ENCODE measurements around the gene CCDC88C. TPM values are rescaled to one million over a fixed set of nuclear protein-coding genes. Genes with fewer than 3 reads are reported as not detected.

Gene CCDC88C
- total and polyA plus RNA-seq, 2 experiments from 2014 or later = 23.6 to 60.7 TPM

GRCh38 chr14:91357272-91358024 lies 60.2 kb downstream of the CCDC88C start:
- H3K4me3 ChIP-seq = no peak overlapping the region

More at GRCh38 chr14:91357272-91358024, 60.2 kb downstream of the CCDC88C start:
- H3K27ac ChIP-seq (ENCODE audit: low read depth) = no peak overlapping the region
- no peaks in the 10 kb centered on the region for H3F3A ChIP-seq (replicated peaks; ENCODE audit: low read depth)
- peaks cover 10% of the 10 kb centered on the region for H3K4me1 ChIP-seq (ENCODE audit: insufficient read depth)
- H3K4me1 Mint-ChIP-seq = peaks cover 37% of the 10 kb centered on the region
- peaks cover 35% of the 10 kb centered on the region for H3K79me2 ChIP-seq (replicated peaks; ENCODE audit: insufficient read depth)
- H3K4me2 ChIP-seq = no peak overlapping the region
- H3K27me3 Mint-ChIP-seq (ENCODE audit: insufficient read depth, low read depth, poor library complexity) = peaks cover 11% of the 10 kb centered on the region
- no peak overlapping the region for H2AFZ ChIP-seq
- no peaks in the 10 kb centered on the region for H3K27me3 ChIP-seq (ENCODE audit: insufficient read depth)
- no peak for TF ChIP-seq ZNF462 (CRISPR knock-in tag; IDR thresholded peaks at IDR 0.05)
- TF ChIP-seq ZNF331 (CRISPR knock-in tag; IDR thresholded peaks at IDR 0.05; ENCODE audit: low read depth) = no peak
- TF ChIP-seq POLR2AphosphoS5 (IDR thresholded peaks at IDR 0.05; ENCODE audit: low read depth) = no peak
- no peak for TF ChIP-seq CTCF (conservative IDR thresholded peaks at IDR 0.05; ENCODE audit: low read depth in 2 of 2)
- TF ChIP-seq, protein P1, sequence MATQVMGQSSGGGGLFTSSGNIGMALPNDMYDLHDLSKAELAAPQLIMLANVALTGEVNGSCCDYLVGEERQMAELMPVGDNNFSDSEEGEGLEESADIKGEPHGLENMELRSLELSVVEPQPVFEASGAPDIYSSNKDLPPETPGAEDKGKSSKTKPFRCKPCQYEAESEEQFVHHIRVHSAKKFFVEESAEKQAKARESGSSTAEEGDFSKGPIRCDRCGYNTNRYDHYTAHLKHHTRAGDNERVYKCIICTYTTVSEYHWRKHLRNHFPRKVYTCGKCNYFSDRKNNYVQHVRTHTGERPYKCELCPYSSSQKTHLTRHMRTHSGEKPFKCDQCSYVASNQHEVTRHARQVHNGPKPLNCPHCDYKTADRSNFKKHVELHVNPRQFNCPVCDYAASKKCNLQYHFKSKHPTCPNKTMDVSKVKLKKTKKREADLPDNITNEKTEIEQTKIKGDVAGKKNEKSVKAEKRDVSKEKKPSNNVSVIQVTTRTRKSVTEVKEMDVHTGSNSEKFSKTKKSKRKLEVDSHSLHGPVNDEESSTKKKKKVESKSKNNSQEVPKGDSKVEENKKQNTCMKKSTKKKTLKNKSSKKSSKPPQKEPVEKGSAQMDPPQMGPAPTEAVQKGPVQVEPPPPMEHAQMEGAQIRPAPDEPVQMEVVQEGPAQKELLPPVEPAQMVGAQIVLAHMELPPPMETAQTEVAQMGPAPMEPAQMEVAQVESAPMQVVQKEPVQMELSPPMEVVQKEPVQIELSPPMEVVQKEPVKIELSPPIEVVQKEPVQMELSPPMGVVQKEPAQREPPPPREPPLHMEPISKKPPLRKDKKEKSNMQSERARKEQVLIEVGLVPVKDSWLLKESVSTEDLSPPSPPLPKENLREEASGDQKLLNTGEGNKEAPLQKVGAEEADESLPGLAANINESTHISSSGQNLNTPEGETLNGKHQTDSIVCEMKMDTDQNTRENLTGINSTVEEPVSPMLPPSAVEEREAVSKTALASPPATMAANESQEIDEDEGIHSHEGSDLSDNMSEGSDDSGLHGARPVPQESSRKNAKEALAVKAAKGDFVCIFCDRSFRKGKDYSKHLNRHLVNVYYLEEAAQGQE (IDR thresholded peaks at IDR 0.05; ENCODE audit: unreplicated experiment) = no peak
- no peak for TF ChIP-seq NANOG (IDR thresholded peaks at IDR 0.05; ENCODE audit: borderline replicate concordance)
- no peak for TF ChIP-seq CREB1 (CRISPR knock-in tag; IDR thresholded peaks at IDR 0.05; ENCODE audit: low read depth)
- no peak for TF ChIP-seq STAT1 (IDR thresholded peaks at IDR 0.05; ENCODE audit: unreplicated experiment)
- TF ChIP-seq, protein P2, sequence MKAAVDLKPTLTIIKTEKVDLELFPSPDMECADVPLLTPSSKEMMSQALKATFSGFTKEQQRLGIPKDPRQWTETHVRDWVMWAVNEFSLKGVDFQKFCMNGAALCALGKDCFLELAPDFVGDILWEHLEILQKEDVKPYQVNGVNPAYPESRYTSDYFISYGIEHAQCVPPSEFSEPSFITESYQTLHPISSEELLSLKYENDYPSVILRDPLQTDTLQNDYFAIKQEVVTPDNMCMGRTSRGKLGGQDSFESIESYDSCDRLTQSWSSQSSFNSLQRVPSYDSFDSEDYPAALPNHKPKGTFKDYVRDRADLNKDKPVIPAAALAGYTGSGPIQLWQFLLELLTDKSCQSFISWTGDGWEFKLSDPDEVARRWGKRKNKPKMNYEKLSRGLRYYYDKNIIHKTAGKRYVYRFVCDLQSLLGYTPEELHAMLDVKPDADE (IDR thresholded peaks at IDR 0.05) = no peak
- no peak for TF ChIP-seq EZH2phosphoT487 (IDR thresholded peaks at IDR 0.05; ENCODE audit: unreplicated experiment)
- TF ChIP-seq JUNB (IDR thresholded peaks at IDR 0.05; ENCODE audit: unreplicated experiment) = no peak
- TF ChIP-seq ZNF114 (CRISPR knock-in tag; IDR thresholded peaks at IDR 0.05) = no peak
- no peak for TF ChIP-seq EZH2 (IDR thresholded peaks at IDR 0.05; ENCODE audit: low read depth, unreplicated experiment)
- peaks cover 16% of the 10 kb centered on the region for H4K20me1 ChIP-seq (replicated peaks; ENCODE audit: insufficient read depth)
- H3K9me3 Mint-ChIP-seq = no peaks in the 10 kb centered on the region
- H3K27ac Mint-ChIP-seq = peak overlapping the region; percentile 41; the same call in 1 of the 2 replicates
- no peak for ATAC-seq
- H3K36me3 Mint-ChIP-seq (ENCODE audit: low read depth) = peaks cover 7% of the 10 kb centered on the region; the same call in 2 of the 3 replicates
- H3K9me2 ChIP-seq (ENCODE audit: insufficient read depth) = no peaks in the 10 kb centered on the region
- H3K36me3 ChIP-seq (ENCODE audit: insufficient read depth) = no peaks in the 10 kb centered on the region
- no peak for DNase-seq (ENCODE audit: low spot score)
- no peak overlapping the region for H3K4me3 Mint-ChIP-seq
